GM12878 (cell line): ENCODE data around the gene P4HA2. TPM values are rescaled to one million over a fixed set of nuclear protein-coding genes. Genes with fewer than 3 reads are reported as not detected.

Source experiments
- ATAC-seq: fragments of 200-7000 bp; cut with Tn5 transposase; 3 replicates; pipeline ENCODE4 v1.9.1; 2020; ENCODE audit warnings: mild to moderate bottlenecking, moderate library complexity
- BruUV-seq: library from RNA; stranded (reverse); fragments of 400-500 nt; replicated peaks from 2 replicates; lab custom pipeline; 2021; lab: Mats Ljungman, UMichigan
- CTCF ChIA-PET: fragments of 300-600 bp; sonication (Branson Sonifier 250); formaldehyde crosslinking; extraction: SDS; loops from one replicate; lab custom pipeline; 2021; ENCODE audit warnings: inconsistent platforms; lab: Yijun Ruan, JAX
- POLR2A ChIA-PET: fragments of 350-600 bp; formaldehyde crosslinking; extraction: SDS; loops from one replicate; lab custom pipeline; 2021; ENCODE audit warnings: inconsistent platforms; lab: Charles Lee
- RAD21 ChIA-PET: fragments of 300-600 bp; sonication (Branson Sonifier 250); formaldehyde crosslinking; loops from one replicate; lab custom pipeline; 2023; ENCODE audit warnings: antibody characterized with exemption; ENCODE audit not compliant: unreplicated experiment; lab: Charles Lee
- SMC1A ChIA-PET: fragments of 300-600 bp; sonication (Branson Sonifier 250); formaldehyde crosslinking; loops from one replicate; lab custom pipeline; 2023; ENCODE audit not compliant: unreplicated experiment, uncharacterized antibody; lab: Charles Lee
- DNase-seq: peaks from one replicate; pipeline ENCODE4 v3.0.0-alpha.2; 2011; ENCODE audit warnings: low read depth, low spot score
- FAIRE-seq: peaks from 3 replicates; lab custom pipeline; 2011; peaks lifted over from hg19 to GRCh38; lab: Jason Lieb, UNC
- H2AFZ ChIP-seq: 2 replicates; pipeline ENCODE4 v1.6.0; 2011; ENCODE audit warnings: low read depth, low read length, control low read depth; ENCODE audit not compliant: control insufficient read depth
- H3K27ac ChIP-seq: 2 replicates; pipeline ENCODE4 v1.5.1; 2011; ENCODE audit warnings: control low read depth; ENCODE audit not compliant: control insufficient read depth, insufficient read depth
- H3K27me3 ChIP-seq, 2 experiments: replicated peaks in 1 of 2; 2 replicates each; pipeline versions ENCODE4 v1.6.0 to v1.6.1; 2011; ENCODE audit warnings: low read length in 1 of 2; ENCODE audit not compliant: control insufficient read depth in 2 of 2, insufficient read depth in 2 of 2
- H3K36me3 ChIP-seq, 2 experiments: 2 replicates each; pipeline ENCODE4 v1.5.1; 2011; ENCODE audit warnings: low read length in 1 of 2; ENCODE audit not compliant: control insufficient read depth in 2 of 2, insufficient read depth in 2 of 2
- H3K4me1 ChIP-seq: 2 replicates; pipeline ENCODE4 v1.6.1; 2011; ENCODE audit warnings: mild to moderate bottlenecking, low read length, moderate library complexity, mixed read lengths; ENCODE audit not compliant: control insufficient read depth, insufficient read depth
- H3K4me2 ChIP-seq: 2 replicates; pipeline ENCODE4 v1.6.0; 2011; ENCODE audit warnings: control low read depth; ENCODE audit not compliant: control insufficient read depth, insufficient read depth
- H3K4me3 ChIP-seq: fragments of 200-600 bp; sonication (generic); 2 replicates; pipeline ENCODE4 v1.5.1; 2016
- H3K79me2 ChIP-seq: 2 replicates; pipeline ENCODE4 v1.6.0; 2011; ENCODE audit warnings: low read length; ENCODE audit not compliant: control insufficient read depth, insufficient read depth
- H3K9ac ChIP-seq: 2 replicates; pipeline ENCODE4 v1.8.0; 2011; ENCODE audit warnings: low read length, control low read depth, mixed read lengths; ENCODE audit not compliant: control insufficient read depth, insufficient read depth
- H3K9me3 ChIP-seq: replicated peaks from 3 replicates; pipeline ENCODE4 v1.5.1; 2011; ENCODE audit warnings: mild to moderate bottlenecking, low read length; ENCODE audit not compliant: control insufficient read depth, insufficient read depth
- H4K20me1 ChIP-seq: 2 replicates; pipeline ENCODE4 v1.6.0; 2011; ENCODE audit not compliant: control insufficient read depth, insufficient read depth
- ATF7 ChIP-seq: fragments of 450-650 bp; IDR thresholded peaks from 2 replicates; pipeline ENCODE4 v1.6.1; 2016; ENCODE audit warnings: low read depth, mild to moderate bottlenecking
- WGBS: methylation state at CpG from one replicate; pipeline ENCODE4 v1.1.6; 2016; ENCODE audit warnings: low lambda C conversion rate; ENCODE audit not compliant: insufficient replicate concordance, insufficient coverage; ENCODE audit errors: missing lambda C conversion rate; 5-methylcytosine and 5-hydroxymethylcytosine counted together
- in situ Hi-C: fragments of 300-500 bp; cut with MboI; formaldehyde crosslinking; loops from 9 replicates; pipeline ENCODE4 v1.14.3; 2018; ENCODE audit warnings: mixed read lengths
- intact Hi-C: fragments of 100-400 bp; cut with micrococcal nuclease; formaldehyde crosslinking; loops from one replicate; pipeline ENCODE4 v1.14.2; 2022; ENCODE audit not compliant: unreplicated experiment
- polyA plus RNA-seq, 11 experiments: library from polyadenylated mRNA; depleted of rRNA in 4 of 11; unstranded in 6 of 11; stranded (reverse) in 5 of 11; fragments of >200 nt; fragmentation: Nextera tagmentation in 4 of 11; fragmentation: Illumina TruSeq in 1 of 11; extraction: Ambion mirVana in 4 of 11; extraction: Trizol in 1 of 11; gene quantifications; 1 replicate in 1 of 11; 2 replicates in 10 of 11; pipeline versions ENCODE4 v1.2.1 to v1.2.3, GENCODE V29; 2011 to 2016; ENCODE audit warnings: inconsistent platforms in 2 of 11, missing spikeins in 2 of 11, low read depth in 1 of 11
- total RNA-seq, 4 experiments: library from RNA; depleted of rRNA in 3 of 4; stranded (reverse); fragments of >200 nt in 3 of 4; fragmentation: Illumina TruSeq in 1 of 4; extraction: Trizol in 1 of 4; gene quantifications; 2 replicates each; pipeline versions ENCODE4 v1.2.1 to v1.2.3, GENCODE V29; 2013 to 2021
- TF ChIP-seq, protein P1 (sequence below): fragments of 450-650 bp; IDR thresholded peaks from 2 replicates; pipeline ENCODE4 v1.6.1; 2016; ENCODE audit warnings: mild to moderate bottlenecking

Gene P4HA2
- total and polyA plus RNA-seq, 10 of the 15 experiments (the other 5 are each of a cell fraction or from before 2014, with no cell fraction given), result 4.7 to 10.9 (median 7.5) TPM

DNA sequence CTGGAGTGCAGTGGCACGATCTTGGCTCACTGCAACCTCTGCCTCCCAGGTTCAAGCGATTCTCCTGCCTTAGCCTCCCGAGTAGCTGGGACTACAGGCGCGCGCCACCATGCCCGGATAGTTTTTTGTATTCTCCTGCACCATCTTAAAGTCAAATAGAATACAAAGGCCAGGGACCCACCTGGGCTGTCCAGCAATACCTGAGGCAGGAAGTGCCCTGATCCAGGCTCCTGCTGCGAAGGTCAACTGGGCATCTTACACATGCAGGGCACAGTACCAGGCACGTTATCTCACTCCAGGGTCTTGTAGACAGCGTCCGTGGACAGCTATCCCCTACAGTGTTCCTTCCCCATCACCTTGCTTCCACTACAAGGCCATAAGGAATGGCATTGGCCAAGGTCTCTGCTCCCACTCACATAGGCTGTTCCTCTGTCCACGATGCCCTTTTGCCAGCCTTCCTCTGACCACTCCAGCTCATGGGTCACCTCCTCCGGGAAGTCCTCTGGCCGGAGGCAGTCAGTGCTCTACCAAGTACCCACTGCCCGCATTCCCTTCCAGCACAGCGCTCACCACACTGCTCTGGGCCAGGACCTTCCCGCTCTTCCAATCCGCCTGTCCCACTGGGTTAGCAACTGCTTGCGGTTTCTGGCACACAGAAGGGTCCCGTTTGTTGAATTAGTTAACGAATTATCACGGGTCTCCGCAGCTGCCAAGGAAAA lies 978 bp downstream of the P4HA2 start:
- H3K27ac ChIP-seq, result no peak overlapping the region

More for the DNA sequence above, 978 bp downstream of the P4HA2 start:
- BruUV-seq, result no TSS peak
- FAIRE-seq (no peak), ATAC-seq (no peak), DNase-seq (no peak)
- RAD21 ChIA-PET, result interaction anchor here (1.1 to 3.4 kb wide), 2 partner anchors 11 to 200 kb away, joined by 3 to 11 read pairs; no protein-coding TSS in a partner anchor
- H3K4me1 ChIP-seq, result peaks cover 10% of the 10 kb centered on the region
- CTCF ChIA-PET, result interaction anchor here (0.9 to 4.1 kb wide), 4 partner anchors 11 to 48 kb away, joined by 3 to 41 read pairs (median 6); no protein-coding TSS in a partner anchor
- intact Hi-C loops (no loop called here), in situ Hi-C loops (no loop called here)
- no peaks in the 10 kb centered on the region for H4K20me1 ChIP-seq
- peak overlapping the region; percentile 75 for H3K4me3 ChIP-seq
- H3K9ac ChIP-seq, result peak overlapping the region; percentile 56; the same call in 1 of the 2 replicates
- TF ChIP-seq ATF7, result no peak
- TF ChIP-seq, protein P1, sequence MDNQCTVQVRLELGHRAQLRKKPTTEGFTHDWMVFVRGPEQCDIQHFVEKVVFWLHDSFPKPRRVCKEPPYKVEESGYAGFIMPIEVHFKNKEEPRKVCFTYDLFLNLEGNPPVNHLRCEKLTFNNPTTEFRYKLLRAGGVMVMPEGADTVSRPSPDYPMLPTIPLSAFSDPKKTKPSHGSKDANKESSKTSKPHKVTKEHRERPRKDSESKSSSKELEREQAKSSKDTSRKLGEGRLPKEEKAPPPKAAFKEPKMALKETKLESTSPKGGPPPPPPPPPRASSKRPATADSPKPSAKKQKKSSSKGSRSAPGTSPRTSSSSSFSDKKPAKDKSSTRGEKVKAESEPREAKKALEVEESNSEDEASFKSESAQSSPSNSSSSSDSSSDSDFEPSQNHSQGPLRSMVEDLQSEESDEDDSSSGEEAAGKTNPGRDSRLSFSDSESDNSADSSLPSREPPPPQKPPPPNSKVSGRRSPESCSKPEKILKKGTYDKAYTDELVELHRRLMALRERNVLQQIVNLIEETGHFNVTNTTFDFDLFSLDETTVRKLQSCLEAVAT, result peak; percentile 31; the same call in 1 of the 2 replicates
- H3K36me3 ChIP-seq, result no peaks in the 10 kb centered on the region
- SMC1A ChIA-PET, result interaction anchor here (1.0 to 2.1 kb wide), 4 partner anchors 11 to 47 kb away, joined by 3 to 10 read pairs (median 7); no protein-coding TSS in a partner anchor
- WGBS, result 79% methylated on average over 22 of the region's 23 CpGs
- H3K27me3 ChIP-seq, result peaks cover 0 to 5% of the 10 kb centered on the region in 2 experiments; a peak in 2 of 4 replicates
- no peaks in the 10 kb centered on the region; the same call in 2 of the 3 replicates for H3K9me3 ChIP-seq
- H3K79me2 ChIP-seq, result no peaks in the 10 kb centered on the region
- H3K4me2 ChIP-seq, result peak overlapping the region; percentile 68
- H2AFZ ChIP-seq, result peak overlapping the region; percentile 64; the same call in 1 of the 2 replicates
- POLR2A ChIA-PET, result interaction anchor here (0.7 to 1.6 kb wide), 3 partner anchors 17 to 24 kb away, joined by 3 to 5 read pairs (median 3); no protein-coding TSS in a partner anchor
